A673 (cell line): ENCODE measurements around the gene CENPN. TPM values are rescaled to one million over a fixed set of nuclear protein-coding genes. Genes with fewer than 3 reads are reported as not detected.

Experiments
- BruUV-seq: library from RNA; stranded (reverse); fragments of 400-500 nt; replicated peaks from 2 replicates; lab custom pipeline; 2021; lab: Mats Ljungman, UMichigan
- CTCF ChIA-PET: fragments of 300-600 bp; sonication (Branson Sonifier 250); formaldehyde crosslinking; loops from one replicate; lab custom pipeline; 2022; ENCODE audit warnings: antibody characterized with exemption; lab: Charles Lee
- POLR2A ChIA-PET: fragments of 300-600 bp; sonication (Branson Sonifier 250); formaldehyde crosslinking; loops from one replicate; lab custom pipeline; 2022; ENCODE audit warnings: antibody characterized with exemption; ENCODE audit not compliant: low non-redundant PET; lab: Charles Lee
- DNase-seq: peaks from one replicate; pipeline ENCODE4 v3.0.0-alpha.2; 2015; ENCODE audit warnings: low spot score
- H3K27ac ChIP-seq: fragments of 200-600 bp; sonication (generic); 2 replicates; pipeline ENCODE4 v1.5.1; 2016; ENCODE audit warnings: mixed run types, low read depth, mild to moderate bottlenecking, mixed read lengths, antibody characterized with exemption, low read length; ENCODE audit not compliant: poor library complexity, severe bottlenecking
- H3K27me3 ChIP-seq: fragments of 200-600 bp; sonication (generic); replicated peaks from 2 replicates; pipeline ENCODE4 v1.6.1; 2017; ENCODE audit warnings: mixed run types, low read depth, mild to moderate bottlenecking, mixed read lengths, antibody characterized with exemption, low read length; ENCODE audit not compliant: insufficient read depth, poor library complexity
- H3K36me3 ChIP-seq: fragments of 200-600 bp; sonication (generic); 2 replicates; pipeline ENCODE4 v1.6.1; 2016; ENCODE audit warnings: mixed run types, mild to moderate bottlenecking, mixed read lengths, antibody characterized with exemption, low read length; ENCODE audit not compliant: insufficient read depth, poor library complexity, severe bottlenecking
- H3K4me1 ChIP-seq: fragments of 200-600 bp; sonication (generic); 2 replicates; pipeline ENCODE4 v1.6.1; 2017; ENCODE audit warnings: mixed run types, mild to moderate bottlenecking, mixed read lengths, antibody characterized with exemption, low read length; ENCODE audit not compliant: insufficient read depth, poor library complexity, severe bottlenecking
- H3K4me3 ChIP-seq: fragments of 200-600 bp; sonication (generic); 2 replicates; pipeline ENCODE4 v1.5.1; 2016; ENCODE audit warnings: low read depth, mixed run types, mild to moderate bottlenecking, mixed read lengths, low read length; ENCODE audit not compliant: poor library complexity, severe bottlenecking
- H3K9me3 ChIP-seq: fragments of 200-600 bp; sonication (generic); 2 replicates; pipeline ENCODE4 v1.6.1; 2016; ENCODE audit warnings: mixed run types, low read depth, mild to moderate bottlenecking, mixed read lengths, antibody characterized with exemption, low read length; ENCODE audit not compliant: poor library complexity, severe bottlenecking
- EZH2 ChIP-seq: fragments of 200-600 bp; sonication (generic); IDR thresholded peaks from 2 replicates; pipeline ENCODE4 v1.6.1; 2017; ENCODE audit warnings: borderline replicate concordance, low read depth, mild to moderate bottlenecking, mixed read lengths, antibody characterized with exemption, low read length; ENCODE audit not compliant: poor library complexity, severe bottlenecking
- intact Hi-C: fragments of 100-400 bp; cut with micrococcal nuclease; formaldehyde crosslinking; loops from one replicate; pipeline ENCODE4 v1.10.0; 2022; ENCODE audit not compliant: unreplicated experiment
- total RNA-seq: library from RNA; stranded (reverse); gene quantifications from 2 replicates; pipeline ENCODE4 v1.2.3, GENCODE V29; 2021
- TF ChIP-seq, protein P1 (sequence below): fragments of 300-800, 200-600 bp; sonication (generic); conservative IDR thresholded peaks from 2 replicates; pipeline ENCODE4 v1.5.1; 2017; ENCODE audit warnings: low read depth, mild to moderate bottlenecking, antibody characterized with exemption, low read length, moderate library complexity, mixed read lengths

Gene CENPN
- total RNA-seq, 1 experiment from 2014 or later, result 109 TPM

DNA sequence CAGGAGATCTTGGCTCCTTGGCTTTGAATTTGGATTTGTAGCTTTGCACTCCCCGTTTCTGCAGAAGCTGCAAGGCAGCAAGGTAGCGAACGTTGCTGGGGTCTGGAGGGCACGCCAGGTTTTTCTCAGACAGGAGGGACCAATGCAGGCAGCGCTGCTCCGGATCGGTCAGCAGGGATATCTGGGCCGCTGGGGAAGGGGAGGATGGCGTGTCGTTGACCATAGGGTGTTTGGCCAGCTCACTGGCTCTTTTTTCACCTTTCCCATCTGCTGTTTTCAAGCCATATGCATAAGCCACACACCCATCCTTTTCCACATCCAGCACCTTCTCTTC is 54.3 kb downstream of the CENPN start:
- Histone ChIP-seq H3K9me3 (no peaks in the 10 kb centered on the region), H3K4me3 (no peak overlapping the region), H3K4me1 (no peaks in the 10 kb centered on the region), H3K27me3 (no peaks in the 10 kb centered on the region), H3K36me3 (no peaks in the 10 kb centered on the region), H3K27ac (no peak overlapping the region)
- TF ChIP-seq, protein P1, sequence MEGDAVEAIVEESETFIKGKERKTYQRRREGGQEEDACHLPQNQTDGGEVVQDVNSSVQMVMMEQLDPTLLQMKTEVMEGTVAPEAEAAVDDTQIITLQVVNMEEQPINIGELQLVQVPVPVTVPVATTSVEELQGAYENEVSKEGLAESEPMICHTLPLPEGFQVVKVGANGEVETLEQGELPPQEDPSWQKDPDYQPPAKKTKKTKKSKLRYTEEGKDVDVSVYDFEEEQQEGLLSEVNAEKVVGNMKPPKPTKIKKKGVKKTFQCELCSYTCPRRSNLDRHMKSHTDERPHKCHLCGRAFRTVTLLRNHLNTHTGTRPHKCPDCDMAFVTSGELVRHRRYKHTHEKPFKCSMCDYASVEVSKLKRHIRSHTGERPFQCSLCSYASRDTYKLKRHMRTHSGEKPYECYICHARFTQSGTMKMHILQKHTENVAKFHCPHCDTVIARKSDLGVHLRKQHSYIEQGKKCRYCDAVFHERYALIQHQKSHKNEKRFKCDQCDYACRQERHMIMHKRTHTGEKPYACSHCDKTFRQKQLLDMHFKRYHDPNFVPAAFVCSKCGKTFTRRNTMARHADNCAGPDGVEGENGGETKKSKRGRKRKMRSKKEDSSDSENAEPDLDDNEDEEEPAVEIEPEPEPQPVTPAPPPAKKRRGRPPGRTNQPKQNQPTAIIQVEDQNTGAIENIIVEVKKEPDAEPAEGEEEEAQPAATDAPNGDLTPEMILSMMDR, result no peak
- no peak for TF ChIP-seq EZH2
- no peak for DNase-seq
- ChIA-PET POLR2A (no interaction called here), CTCF (no interaction called here)
- intact Hi-C loops, result no loop called here
- no TSS peak for BruUV-seq

DNA sequence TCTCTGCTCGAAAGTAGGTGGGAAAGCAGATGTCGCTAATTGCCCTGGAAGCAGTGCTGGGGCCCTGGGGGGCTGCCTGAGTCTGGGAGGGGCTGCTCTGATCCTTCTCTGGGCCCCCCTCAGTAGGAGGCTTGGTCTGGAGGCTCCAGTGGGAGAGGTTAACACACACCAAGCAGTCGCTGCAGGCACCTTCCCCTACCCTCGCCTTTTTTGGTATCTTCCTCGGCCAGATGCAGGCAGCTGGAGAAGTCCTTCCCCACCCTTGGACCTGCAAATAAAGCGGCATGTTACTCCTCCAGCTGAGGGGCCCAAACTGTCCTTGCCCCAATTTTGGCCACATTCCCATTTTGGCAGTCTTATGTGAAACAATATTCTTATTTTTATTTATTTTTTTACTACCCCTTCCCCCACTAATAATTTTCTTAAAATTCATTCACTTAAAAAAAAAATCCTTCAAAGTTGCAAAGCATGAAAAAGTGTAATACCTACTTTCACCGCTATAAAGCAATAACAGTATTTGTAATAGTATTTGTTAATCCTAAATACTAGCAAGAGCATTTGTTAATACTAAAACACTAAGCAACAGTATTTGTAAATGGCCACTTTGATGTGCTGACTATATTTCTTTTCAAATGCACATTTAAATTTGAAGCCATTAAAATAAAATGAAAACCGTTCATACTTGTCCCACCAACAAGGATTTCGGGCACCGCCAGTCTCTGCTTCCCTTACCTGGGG is 55.0 kb downstream of the CENPN start:
- H3K4me1 ChIP-seq, result no peaks in the 10 kb centered on the region
- no peak overlapping the region for H3K27ac ChIP-seq
- TF ChIP-seq, protein P1, result no peak
- no peak for TF ChIP-seq EZH2
- no TSS peak for BruUV-seq
- no peaks in the 10 kb centered on the region for H3K9me3 ChIP-seq
- no peaks in the 10 kb centered on the region for H3K27me3 ChIP-seq
- CTCF ChIA-PET, result no interaction called here
- no peak overlapping the region for H3K4me3 ChIP-seq
- H3K36me3 ChIP-seq, result no peaks in the 10 kb centered on the region
- POLR2A ChIA-PET, result no interaction called here
- DNase-seq, result no peak
- intact Hi-C loops, result no loop called here

DNA sequence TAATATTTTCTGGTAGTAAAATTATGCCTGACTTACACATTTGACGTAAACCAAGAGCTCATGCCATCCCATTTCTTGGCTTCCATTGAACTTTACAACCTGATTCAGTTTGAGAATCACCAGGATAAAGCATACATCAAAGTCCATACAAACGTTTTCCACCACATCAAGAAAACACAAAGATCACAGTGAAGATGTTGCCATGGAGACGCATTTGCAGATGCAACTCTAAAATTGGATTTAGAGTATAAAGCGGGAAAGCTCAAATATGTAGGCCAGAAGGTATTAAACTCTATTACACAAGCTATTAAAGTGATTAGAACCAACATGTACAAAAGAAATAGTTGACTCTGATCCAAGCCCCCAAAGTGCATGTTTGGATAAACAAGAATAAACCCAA is 59.7 kb downstream of the CENPN start:
- H3K27ac ChIP-seq, result no peak overlapping the region
- no peak for DNase-seq
- no peaks in the 10 kb centered on the region for H3K4me1 ChIP-seq
- H3K9me3 ChIP-seq, result no peaks in the 10 kb centered on the region
- ChIA-PET POLR2A (no interaction called here), CTCF (interaction anchor here (1.1 kb wide), 1 partner anchor 31 kb away, joined by 3 read pairs; the partner anchor contains the start of gene ATMIN)
- no peak overlapping the region for H3K4me3 ChIP-seq
- no TSS peak for BruUV-seq
- H3K27me3 ChIP-seq, result no peaks in the 10 kb centered on the region
- TF ChIP-seq EZH2, result no peak
- TF ChIP-seq, protein P1, result no peak
- no peaks in the 10 kb centered on the region for H3K36me3 ChIP-seq
- intact Hi-C loops, result no loop called here
